ENCODE measurements around the gene CIITA.

DNA sequence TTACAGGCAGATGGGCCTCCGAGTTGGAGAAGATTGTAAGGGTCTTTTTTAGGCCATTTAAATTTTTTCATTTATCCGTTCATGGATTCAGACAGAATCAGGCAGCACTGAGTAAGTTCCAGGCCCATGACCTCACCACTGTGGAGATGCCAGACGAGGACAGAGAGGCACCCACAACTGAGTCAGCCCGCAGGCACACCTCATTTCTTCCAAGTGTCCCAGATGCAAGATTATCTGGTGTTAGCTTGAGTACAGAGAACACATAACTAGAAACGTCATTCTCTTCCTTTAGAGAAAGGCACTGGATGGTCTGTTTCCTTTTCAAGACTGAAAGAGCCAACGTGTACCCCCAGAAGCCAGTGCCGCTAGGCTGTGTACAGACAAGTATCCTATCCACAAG is 84.2 kb downstream of the CIITA start:
- TF ChIP-seq CTCF (IDR thresholded peaks at IDR 0.05; ENCODE audit: low read length) = no peak
- TF ChIP-seq EZH2 (IDR thresholded peaks at IDR 0.05; ENCODE audit: borderline replicate concordance, low read length) = no peak
